Measurements from ENCODE around the gene FANCD2.

The FANCD2 gene

DNA sequence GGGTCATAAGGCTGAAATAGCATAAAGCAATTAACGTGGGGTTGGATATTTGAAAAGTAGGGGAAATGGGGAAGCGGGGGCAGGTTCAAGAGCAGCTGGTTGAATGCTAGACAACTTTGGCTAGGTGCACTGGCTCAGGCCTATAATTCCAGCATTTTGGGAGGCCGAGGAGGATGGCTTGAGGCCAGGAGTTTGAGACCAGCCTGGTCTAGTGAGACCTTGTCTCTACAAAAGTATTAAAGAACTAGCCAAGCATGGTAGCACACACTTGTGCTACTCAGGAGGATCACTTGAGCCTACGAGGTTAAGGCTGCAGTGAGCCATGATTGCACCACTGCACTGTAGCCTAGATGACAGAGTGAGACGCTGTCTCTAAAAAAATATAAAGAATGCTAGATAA lies 6.9 kb upstream of the FANCD2 start:
- TF ChIP-seq, protein P1, sequence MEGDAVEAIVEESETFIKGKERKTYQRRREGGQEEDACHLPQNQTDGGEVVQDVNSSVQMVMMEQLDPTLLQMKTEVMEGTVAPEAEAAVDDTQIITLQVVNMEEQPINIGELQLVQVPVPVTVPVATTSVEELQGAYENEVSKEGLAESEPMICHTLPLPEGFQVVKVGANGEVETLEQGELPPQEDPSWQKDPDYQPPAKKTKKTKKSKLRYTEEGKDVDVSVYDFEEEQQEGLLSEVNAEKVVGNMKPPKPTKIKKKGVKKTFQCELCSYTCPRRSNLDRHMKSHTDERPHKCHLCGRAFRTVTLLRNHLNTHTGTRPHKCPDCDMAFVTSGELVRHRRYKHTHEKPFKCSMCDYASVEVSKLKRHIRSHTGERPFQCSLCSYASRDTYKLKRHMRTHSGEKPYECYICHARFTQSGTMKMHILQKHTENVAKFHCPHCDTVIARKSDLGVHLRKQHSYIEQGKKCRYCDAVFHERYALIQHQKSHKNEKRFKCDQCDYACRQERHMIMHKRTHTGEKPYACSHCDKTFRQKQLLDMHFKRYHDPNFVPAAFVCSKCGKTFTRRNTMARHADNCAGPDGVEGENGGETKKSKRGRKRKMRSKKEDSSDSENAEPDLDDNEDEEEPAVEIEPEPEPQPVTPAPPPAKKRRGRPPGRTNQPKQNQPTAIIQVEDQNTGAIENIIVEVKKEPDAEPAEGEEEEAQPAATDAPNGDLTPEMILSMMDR (IDR thresholded peaks at IDR 0.05), result no peak

DNA sequence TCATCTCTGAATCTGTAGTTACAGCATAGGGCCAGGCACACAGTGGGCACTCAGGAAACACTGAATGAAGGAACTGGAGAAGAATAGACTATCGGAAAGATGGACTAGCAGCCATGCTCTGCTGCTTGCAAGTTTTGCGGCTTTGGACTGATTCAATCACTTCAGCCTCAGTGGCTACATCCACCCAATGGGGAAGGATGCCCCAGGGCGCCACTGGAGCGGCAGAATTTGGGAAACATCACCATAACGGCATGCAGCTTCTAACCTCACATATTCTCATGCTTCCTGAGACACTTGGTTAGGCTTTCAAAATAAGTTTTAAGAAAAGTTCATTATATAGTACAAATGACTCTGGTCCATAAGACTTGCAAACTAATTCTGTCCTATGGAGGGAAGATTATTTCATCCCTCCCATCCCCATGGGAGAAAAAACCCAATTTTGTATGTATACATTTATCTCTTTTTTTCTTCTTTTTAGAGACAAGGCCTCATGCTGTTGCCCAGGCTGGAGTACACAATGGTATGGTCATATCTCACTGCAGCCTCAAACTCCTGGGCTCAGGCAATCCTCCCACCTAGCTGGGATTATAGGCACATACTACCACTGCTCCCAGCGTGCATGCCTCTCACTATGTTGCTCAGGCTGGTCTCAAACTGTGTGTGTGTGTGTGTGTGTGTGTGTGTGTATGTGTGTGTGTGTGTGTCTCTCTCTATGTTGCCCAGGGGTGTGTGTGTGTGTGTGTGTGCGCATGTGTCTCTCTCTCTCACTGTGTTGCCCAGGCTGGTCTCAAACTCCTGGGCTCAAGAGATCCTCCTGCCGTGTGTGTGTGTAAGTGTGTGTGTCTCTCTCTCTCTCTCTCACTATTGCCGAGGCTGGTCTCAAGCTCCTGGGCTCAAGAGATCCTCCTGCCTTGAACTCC lies 4.1 kb upstream of the FANCD2 start:
- TF ChIP-seq, protein P1 (IDR thresholded peaks at IDR 0.05), result no peak

DNA sequence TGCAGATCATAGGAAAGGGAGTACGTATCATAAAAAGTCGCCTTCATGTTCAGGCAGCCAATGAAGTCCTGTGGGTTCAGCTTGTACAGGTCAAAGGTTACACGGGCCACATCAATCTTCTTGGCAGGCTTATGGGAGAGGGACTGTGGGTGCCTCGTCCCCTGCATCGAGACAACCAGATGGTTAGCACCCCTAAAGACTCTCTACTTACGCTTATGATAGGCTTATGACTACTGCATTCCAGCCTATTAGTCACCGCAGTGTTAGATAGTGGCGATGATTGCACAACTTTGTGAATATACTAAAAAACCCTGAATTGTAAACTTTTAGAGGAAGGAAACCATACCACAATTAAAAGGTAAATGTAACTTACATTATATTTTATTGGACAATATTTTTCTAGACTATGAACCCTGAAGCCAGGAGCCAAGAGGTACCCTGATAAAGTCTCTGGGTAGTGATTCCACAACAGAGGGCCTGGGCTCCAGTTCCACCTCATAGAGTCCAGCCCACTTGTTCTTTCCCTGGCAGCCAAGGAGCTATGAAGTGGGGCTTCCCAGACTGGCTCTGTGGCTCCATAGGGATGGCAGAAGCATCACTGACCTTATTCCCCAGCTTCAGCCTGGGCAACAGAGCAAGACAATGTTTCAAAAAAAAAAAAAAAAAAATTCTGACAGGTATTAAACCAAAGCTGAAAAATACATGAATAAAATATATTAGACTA lies 2.5 kb upstream of the FANCD2 start:
- TF ChIP-seq, protein P1 (IDR thresholded peaks at IDR 0.05), result no peak

DNA sequence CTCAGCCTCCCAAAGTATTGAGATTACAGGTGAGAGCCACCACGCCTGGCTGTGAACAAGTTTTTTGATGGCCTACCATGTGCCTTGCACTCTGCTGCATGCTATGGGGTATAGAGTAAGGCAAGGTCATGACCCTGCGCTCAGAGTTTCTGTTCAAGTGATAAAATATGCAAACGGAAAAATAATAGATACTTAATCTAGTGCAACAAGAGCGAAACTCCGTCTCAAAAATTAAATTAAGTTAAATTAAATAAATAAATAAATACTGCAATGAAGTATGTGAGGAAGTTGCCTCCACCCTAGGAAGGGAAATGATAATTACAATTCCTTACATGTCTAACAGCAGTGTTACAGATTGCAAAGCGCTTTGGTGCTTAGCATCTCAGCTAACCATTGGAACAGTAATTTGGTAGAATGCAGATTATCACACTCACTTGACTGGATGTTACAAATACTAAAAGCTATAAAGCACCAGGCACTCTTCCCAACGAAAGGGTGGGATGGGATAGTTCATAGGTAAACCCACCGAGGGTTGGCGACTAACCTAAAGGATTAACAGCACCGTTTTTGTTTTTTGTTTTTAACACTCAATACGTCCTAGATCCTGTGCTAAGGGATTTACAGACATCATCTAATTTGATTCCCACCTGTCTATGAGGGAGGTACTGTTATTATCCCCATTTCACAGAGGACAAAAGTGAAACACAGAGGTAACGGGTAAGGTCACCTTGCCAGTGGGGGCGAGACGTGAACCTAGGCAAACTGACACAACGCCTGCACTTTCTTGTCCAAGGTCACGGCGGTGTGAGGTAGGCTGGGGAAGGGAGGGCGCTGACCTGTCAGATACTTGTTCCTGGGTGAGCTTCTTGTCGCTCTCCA lies 793 bp upstream of the FANCD2 start:
- TF ChIP-seq, protein P1 (IDR thresholded peaks at IDR 0.05), result no peak

DNA sequence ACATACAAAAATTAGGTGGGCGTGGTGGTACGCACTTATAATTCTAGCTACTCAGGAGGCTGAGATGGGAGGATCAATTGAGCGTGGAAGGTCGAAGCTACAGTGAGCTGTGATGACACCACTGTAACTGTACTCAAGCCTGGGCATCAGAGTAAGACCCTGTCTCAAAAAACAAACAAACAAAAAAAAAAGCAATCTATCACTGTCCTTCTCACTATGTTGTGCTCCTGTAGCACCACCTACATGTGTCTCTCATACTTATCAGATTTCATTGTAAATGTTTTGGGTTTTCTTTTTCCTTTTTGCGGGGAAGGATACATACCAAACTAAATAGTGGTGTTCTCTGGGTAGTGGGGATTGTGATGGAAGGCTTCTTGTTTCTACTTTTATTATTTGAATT lies 14.8 kb downstream of the FANCD2 start:
- TF ChIP-seq, protein P1 (IDR thresholded peaks at IDR 0.05), result no peak

DNA sequence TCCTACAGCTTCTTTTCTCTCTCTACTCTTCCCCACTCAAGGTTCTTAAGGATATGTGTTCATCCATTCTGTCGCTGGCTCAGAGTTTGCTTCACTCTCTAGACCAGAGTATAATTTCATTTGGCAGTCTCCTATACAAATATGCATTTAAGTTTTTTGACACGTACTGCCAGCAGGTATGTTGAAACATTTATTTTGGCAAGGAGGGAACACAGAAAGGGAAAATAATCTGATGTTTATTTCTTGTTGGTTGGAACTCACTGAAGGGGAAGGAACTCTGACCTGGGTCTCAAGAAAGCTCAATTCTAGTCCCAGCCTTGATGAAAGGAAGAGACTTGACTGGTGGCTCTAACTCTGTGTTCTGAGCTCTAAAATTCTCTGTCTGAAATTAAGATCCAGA lies 21.6 kb downstream of the FANCD2 start:
- TF ChIP-seq, protein P1 (IDR thresholded peaks at IDR 0.05), result no peak

DNA sequence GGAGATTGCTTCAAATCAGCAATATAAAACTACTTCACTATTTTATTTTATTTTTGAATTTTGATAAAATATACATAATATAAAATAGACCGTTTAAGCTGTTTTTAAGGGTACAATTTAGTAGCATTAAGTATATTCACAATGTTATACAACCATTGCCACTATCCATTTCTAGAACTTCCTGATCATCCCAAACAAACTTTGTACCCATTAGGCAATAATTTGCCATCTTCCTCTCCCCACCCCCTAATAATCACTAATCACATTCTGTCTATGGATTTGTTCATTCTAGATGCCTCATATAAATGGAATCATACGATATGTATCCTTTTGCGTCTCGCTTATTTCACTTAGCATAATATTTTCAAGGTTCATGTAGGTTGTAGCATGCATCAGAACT lies 28.9 kb downstream of the FANCD2 start:
- TF ChIP-seq, protein P1 (IDR thresholded peaks at IDR 0.05), result no peak
